HG03439 (cell line): ENCODE results near the gene ABLIM2.

Experiments
- ATAC-seq: cut with Tn5 transposase; IDR thresholded peaks from one replicate; pipeline ENCODE4 v1.9.1; 2021; ENCODE audit warnings: mild to moderate bottlenecking, moderate library complexity; ENCODE audit not compliant: unreplicated experiment

The ABLIM2 gene

DNA sequence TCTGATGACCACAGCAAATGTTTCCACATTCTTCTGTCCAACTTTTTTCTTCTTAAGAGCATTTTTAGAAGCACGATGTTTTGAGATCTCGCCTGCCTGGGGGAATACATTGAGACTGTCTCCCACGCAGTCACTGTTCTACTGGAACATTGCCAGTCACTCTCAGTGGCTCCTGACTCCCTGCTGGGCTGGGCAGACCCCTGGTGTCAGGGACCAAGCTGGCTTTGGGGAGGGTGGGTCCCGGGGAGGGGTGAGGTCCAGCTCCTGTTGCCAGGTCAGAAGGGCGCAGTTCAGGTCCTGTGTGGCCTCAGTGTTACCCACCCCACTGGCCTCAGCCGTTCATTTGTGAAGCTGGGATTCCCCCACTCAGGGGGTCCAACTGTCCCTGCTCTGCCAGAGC lies 18.9 kb upstream of the ABLIM2 start:
- ATAC-seq = no peak

DNA sequence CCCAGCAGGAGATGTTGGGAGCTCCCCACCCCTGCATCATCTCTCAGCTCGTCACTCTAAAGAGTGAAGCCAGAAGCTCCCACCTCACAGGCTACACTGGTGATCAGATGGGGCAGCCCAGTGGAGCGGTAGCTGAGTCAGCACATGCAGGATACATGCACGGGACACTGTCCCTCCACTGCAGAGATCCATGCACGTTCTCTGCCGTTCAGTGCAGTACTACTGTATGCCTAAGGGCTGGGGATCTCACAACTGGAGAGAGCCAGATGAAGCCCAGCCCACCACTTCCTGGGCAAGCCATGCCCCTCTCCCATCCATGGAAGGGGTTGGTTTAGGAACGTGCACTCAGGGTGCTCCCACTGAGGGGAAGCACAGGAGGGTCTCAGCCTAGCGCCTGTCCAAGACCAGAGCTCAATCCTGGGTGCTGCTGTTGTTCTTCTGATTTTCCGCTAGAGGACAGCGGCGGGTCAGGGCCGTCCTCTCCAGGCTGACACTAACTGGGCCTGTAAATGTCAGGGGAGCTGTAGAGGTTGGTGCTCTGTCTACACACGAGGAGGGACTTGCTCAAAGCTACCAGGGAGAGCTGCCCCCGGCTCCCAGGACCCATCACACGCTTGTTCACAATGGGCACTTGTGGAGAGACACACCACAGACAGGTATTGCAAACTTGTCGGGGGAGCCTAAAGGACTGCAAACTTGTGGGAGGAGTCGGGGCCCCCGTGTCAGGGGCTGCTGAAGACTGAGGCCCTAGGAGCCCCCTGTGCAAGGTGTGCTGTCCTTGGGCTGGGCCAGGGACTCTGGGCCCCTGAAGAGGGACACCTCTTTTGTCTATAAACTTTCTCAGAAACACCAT lies 18.2 kb upstream of the ABLIM2 start:
- peak; percentile 62 for ATAC-seq

DNA sequence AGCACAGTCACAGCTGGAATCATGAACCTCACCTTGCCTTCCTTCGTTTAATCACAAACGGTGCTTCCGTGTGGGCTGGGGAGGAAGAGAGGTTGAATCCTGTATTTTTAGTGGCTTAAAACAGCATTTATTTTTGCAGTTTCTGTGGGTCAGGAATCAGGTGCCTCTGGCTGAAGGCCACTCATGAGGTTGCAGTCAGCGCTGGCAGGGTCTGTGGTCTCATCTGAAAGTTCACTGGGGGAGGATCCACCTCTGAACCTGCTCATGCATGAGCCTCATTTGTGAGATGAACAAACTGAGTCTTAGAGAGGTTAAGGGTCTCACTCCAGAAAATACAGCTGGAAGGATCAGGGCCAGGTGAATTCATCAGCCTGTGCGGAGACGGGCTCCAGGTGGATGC lies 17.1 kb upstream of the ABLIM2 start:
- no peak for ATAC-seq

DNA sequence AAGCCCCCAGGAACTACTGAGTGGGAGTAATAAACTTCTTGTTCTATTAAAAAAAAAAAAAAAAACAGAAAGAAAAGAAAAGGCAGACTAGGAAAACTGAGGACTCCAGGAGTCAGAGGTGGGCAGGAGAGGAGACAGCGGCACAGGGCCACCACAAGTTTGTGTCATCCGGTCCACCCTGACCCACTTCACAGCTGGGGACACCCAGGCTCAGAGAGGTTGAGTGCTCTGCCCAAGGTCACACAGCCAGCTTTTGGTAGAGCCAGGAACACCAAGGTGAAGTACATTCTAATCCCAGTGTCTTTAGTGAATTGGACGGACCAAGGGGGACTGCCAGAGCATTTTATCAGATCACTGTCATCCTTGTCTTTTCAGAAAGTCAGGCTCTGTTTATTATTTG lies 16.4 kb upstream of the ABLIM2 start:
- no peak for ATAC-seq

DNA sequence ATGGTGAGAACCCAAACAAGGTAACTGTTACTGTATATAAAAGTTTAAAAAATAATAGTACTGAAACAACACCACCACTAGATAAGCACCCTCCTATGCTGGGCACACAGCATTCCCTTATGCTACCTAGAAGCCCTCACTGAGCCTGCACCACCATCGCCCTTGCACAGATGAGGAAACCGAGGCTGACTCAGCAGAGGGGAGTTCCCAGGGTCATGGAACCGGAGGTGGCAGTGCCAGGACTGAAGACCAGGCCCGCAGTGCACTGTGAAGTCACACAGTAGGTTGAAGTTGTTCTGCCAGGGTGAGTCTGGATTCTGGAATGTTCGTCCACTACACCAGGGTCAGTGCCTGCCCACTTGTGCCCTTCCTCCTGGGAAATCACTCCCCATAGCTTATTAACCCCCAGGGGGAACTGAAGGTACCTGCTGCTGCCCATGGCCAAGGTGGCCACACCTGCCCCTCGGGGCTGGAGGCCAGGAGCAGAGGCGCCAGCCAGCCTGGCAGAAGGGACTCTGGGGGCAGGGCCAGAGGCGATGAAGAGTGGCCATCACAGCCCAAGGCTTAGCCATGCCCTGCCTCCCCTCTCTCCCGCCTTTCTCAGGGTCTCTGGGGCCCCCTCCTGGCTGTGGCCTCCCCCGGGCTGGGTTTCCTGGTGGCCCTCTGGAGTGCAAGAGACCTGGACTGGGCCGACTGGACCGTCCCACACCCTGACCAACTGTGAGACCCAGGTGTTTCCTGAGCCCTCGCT lies 15.1 kb upstream of the ABLIM2 start:
- ATAC-seq = no peak

DNA sequence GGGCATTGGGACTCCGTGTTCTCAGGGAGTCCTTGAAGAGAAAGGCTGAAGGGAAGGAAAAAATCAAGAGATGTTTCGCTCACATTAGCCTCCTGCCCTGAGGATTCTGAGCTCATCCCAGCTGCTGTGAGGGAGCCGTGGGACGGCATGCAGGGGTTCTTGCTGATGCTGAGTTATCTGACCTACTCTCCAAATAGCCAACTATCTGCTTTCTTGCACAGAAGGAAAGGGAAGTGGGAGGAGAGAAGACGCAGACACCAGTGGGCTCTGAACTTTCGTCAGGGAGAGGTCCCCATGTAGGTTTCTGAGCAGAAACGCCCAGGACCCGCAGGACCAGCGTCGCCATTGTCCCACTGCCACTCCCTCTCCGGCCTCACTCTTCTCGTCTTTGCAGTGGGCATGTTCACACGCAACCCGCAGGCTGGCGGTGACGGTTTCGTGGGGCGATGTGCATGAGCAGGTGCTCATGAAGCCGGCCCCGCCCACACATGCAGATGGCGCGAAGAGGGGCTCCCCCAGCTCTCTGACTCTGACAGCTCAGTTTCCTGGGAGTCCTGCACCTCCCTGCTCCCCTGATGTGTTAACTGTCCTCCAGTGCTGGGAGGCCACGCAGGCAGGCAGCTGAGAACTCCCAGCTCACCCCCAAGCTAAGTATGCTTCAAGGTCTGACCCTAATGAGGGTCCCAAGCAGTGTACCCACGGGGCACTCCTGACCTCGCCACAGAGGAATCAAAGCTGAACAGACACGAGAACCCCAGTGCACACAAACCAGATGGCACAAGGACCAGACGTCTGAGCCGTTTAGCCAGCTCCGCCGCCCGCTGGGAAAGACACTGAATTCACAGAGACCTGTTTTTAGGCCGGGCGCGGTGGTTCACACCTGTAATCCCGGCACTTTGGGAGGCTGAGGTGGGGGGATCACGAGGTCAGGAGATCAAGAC lies 13.6 kb upstream of the ABLIM2 start:
- peak; percentile 78 for ATAC-seq

DNA sequence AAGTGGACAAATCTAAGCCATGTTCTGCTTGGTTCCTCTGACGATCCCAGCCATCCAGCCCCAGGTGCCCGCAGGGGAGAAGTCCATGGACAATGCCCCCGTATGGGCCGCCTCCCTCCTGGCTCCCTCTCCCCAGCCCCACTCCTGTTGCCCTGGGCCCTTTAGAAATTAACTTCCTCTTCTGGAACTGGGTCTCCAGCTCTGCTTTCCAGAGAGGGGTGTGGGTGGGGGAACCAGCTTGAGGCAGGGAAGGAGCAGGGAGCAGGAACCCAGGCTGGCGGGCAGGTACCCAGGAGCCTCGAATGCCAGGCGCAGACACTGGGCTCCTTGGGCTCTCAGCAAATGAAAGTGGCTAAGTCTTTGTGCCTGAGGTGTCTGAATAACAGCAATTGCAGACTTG lies 12.7 kb upstream of the ABLIM2 start:
- no peak for ATAC-seq

DNA sequence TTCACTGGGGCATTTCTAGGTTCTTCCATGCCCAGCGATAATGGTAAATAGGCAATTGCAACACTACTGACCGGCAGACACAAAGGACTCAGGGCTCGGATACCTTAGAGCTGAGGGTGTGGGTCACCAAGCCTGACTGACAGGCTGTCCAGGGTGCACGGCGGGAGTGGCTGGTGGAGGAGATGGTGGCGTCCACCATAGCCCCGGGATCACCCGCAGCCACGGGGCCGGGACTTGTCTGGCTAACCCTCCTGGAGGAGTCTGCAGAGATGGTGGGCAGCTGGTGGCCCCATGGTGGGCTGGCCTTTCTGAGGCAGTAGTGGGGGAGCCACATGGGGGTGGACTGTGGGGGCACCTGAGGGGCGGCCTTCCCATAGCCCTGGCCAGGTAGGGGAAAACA lies 11.7 kb upstream of the ABLIM2 start:
- no peak for ATAC-seq

DNA sequence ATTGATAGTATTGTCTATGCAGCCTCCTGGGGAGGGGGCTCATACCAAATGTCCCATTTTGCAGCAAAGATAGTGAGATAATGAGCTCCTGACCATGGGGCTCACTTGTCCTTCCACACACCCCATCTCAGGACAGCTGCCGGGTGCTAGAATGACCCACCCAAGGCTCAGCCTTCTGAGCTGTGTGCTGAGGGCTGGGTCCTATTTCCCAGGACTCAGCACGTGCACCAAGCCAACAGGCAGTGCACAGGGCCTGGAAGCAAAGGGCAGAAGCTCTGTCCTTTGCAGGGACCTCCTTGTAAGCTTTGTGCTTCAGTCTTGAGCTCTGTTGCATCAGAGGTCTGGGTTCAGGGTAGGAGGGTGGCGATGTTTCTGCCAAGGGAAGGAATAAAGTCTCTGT lies 11.2 kb upstream of the ABLIM2 start:
- no peak for ATAC-seq

DNA sequence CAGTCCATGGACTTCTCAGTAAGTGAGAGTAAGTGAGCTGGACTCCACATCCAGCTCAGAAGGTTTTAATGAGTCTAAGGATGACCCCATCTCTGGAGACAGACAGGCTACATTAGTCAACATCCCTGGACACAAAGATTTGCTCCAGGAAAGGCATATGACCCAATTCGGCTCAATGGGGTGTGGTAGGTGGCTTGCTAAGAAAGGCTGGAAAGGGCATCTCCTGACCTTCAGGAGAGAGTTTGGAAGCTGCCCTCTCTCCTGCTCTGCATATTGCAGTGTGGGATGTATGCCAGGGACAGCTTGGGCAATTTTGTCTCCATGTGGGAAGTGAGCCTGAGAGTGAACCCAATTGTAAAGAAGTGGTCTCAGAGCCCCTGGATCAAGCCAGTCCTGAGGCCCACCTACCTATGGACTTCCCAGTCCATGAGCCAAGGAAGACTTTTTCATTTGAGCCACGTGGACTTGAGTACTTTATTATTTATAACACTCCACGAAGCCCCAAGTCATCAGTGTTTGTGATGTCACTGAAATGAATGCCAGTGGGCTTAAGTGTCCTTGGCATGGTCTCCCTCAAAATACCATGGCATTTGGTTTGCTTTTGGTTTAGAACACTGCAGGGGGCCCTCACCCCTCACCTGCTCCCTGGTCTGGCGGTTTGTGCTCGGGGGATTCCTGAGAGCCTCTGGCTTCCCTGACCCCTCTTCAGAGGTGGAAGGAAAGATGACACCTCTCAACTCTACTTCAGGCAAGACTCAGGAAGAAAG lies 10.4 kb upstream of the ABLIM2 start:
- no peak for ATAC-seq

DNA sequence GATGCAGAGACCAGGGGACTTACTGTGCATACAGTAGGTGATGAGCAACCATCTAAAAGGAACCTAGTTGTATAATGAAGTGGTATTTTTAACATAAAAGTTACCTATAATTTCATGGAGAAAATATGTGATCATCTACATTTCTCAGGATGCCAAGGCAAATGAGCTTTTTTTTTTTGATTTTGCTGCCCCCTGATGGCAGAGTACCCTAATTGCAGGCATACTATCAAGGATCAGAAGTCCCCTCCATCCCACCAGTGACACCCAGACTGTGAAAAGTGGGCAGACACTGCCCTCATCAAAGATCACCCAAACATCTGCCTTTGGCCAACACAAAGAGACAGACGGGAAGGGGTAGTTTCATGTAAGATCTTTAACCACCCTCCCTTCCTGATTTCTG lies 9.6 kb upstream of the ABLIM2 start:
- ATAC-seq = no peak

DNA sequence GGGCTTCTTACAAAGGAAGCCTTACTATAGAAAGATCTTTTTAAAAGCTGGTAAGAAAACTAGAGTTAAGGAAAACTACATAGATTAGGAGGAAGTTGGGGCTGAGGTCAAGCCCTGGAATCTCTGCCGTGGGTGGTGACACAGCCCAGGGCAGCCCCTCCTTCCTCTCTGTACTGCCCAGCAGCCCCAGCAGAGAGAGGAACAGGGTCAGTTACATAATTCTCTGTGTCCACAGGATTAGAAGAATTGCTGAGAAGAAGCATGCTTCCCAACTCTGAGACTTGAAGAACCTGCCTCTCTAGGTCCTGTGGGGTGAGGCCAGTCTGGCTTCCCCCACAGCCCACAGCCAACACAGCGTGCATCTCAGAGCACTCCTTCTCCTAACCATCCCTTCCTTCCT lies 9.2 kb upstream of the ABLIM2 start:
- ATAC-seq = no peak

DNA sequence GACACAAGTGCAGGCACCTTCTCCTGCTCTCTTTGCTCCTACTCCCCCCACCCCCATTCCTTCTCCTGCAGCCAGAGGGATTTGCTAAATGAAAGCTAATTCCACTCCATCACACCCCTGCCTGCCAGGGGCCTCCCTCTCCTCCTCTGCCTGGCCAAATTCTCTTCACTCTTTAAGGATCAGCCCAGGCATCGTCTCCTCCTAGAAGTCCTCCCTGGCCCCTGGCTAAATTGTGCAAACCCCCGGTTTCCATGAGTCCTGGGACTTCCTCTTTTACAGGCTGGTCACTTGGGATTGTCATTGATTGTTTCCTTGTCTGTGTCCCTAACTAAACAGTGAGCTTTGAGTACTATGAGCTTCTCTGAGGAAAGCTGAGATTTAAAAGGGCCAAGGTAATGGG lies 8.7 kb upstream of the ABLIM2 start:
- no peak for ATAC-seq

DNA sequence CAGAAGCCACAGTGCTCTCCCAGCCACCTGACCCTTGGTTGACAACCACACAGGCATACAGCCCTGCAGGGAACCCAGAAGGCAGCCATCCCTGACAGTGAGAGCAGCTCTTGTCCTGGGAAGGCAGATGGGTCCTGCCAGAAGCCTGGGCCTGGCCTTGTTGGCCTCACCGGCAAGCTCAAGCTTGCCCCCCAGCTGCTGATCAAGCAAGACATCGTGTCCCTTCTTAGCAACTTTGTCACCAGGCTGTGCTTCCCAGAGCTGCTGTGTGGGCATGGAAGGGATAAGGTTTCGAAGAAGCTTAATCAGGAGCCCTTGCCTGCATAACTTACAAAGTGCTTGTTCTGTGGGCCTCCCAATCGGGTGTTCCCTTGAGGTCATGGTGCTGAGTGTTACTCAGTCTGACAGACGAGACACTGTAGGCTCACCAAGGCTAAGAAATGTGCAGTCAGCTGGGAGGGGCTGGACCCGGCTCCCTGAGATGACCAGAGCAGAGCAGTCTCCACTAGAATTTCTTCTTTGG lies 6.8 kb upstream of the ABLIM2 start:
- ATAC-seq = no peak

DNA sequence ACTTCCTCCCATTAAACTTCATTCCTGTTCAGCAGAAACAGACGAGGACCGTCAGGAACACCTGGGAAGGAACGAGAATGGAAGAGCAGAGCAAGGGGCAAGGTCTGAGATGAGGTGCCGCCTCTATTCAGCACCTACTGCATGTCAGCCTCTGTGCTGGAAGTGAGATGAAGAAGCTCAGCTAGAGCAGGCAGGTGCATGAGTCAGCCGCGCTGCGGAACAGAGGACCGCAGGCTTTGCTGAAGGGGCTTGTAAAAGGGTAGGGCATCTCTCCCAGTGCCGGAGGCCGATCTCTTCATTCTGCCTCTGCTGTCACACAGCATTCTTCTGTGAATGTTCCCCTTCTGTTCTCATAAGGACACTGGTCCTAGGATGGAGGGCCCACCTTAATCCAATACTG lies 6.1 kb upstream of the ABLIM2 start:
- ATAC-seq = no peak

DNA sequence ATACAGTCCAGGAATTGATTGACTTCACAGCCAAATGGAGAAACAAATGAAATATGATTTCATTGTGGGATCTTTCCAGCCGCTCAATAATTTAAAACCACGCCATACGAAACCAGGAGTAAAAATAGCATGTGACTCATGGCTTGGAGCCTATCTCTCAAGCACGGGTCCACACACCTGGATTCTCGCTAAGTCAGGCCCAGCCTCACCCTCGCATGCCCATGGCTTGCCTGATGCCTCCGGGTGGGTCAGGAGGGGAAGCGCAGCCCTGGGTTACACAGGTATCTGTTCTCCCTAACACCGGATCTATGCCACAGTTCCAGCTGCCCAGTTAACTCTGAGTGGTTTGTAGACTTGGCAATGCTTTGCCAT lies 5.6 kb upstream of the ABLIM2 start:
- no peak for ATAC-seq

DNA sequence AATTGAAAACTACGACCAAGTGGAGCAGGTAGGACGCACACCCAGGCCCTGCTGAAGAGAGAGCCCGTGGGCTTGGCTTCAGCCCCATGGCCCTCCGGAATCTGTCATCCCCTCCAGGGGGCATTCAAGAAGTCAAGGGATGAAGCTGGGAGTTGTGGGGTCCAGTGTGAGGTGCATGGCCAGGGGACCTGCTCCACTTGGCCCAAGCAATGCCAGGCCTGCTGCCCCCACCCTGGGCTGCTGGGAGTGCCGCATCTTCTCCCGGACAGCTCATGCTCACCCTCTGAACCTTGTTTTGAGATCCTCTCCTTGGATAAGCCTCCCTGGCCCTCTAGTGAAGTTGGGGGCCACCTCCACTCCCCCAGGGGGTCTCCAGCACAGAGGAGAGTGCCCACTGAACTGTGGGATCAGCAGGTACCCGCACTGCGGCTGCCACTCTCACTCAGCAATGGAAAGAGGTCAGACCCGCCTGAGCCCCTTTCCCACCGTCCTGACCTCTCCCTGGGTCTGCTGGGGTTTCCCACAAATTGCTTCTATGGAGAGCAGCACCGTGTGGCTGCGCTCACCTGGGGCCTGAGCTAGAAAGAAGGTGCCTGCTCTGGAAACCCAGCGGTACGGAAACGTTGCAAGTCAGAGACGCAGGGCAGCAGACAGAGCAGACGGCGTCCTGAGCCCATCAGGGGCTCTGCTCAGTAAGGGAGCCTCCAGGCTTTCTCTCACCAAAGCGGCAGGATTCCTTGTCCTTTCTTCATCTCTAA lies 5.0 kb upstream of the ABLIM2 start:
- ATAC-seq = no peak

DNA sequence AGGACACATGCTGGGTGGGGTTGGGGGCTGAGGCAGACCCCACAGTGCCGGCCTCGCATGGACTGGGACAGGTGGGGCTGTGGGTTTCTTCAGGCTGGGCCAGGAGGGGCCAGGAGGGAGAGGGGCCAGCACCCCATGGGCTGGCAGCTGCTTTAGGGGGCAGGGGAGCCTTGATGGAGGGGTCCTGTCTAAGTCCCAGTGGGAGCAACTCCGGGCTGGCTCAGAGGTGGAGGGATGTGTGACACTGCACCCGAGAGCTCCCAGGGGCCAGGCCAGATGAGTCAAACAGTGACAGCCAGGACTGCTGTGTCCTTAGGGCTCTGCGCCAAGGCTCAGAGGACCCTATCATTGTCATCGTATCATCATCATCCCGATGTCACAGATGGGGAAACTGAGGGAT lies 4.4 kb upstream of the ABLIM2 start:
- ATAC-seq = no peak

DNA sequence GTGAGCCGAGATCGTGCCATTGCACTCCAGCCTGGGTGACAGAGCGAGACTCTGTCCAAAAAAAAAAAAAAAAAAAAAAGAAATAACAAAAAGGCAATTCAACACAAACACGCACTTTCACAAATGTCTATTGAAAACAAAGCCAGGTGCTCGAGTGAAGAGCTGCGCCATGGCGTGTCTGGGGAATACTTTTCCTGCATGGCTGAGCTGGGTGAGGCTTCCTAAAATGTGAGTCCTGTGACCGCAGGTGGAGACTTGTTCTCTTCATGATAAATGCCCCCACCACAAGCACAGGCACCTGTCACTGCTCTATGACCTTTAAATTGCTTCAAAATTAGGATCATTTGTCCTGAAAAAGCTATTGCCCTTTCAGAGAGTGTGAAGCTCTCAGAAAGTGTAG lies 4.0 kb upstream of the ABLIM2 start:
- ATAC-seq = no peak

DNA sequence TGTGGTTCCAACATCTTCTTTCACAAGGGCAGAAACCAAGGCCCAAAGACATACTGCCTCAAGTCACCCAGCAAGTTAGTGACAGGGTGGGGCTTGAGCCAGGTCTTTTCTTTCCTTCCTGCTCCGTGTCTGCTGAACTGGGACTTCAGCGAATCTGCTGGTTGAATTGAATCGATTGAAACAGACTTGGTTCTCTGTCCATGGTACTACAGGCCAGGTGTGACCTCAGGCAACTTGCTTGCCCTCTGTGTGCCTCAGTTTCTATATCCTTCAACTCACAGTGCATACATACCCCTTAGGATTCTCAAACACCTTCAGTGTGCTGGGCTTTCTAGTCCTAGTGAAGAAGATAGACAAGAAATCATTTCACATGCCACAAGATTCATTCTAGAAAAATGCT lies 2.0 kb upstream of the ABLIM2 start:
- ATAC-seq = no peak
